Measurements from ENCODE around the gene PRRC2B. TPM values are rescaled to one million over a fixed set of nuclear protein-coding genes. Genes with fewer than 3 reads are reported as not detected.

Gene PRRC2B
- total RNA-seq, 1 experiment from 2014 or later = 170 TPM

DNA sequence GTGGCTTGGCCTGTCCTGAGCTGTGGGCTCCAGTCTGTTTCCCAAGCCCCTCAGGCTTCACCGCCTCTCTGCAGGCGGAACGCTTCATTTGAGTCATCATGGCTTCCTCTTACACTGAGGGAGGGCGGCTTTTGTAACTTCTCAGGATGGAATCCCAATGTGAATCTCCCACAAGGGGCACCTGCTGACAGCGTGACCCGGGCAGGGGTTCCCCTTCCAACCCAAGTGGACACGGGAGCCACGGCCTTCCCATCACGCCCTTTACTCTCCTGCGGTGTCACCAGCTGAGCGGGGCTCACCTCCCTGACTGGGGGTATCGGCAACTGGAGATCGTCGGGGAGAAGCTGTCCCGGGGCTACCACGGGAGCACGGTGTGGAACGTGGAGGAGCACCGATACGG lies 124.7 kb downstream of the PRRC2B start:
- no peak overlapping the region for H3K27ac ChIP-seq (ENCODE audit: low read depth, low read length)
- TF ChIP-seq CBX3 (IDR thresholded peaks at IDR 0.05; ENCODE audit: low read depth) (no peak), ZFX (IDR thresholded peaks at IDR 0.05) (no peak), ATF3 (IDR thresholded peaks at IDR 0.05) (no peak), POLR2A (IDR thresholded peaks at IDR 0.05; ENCODE audit: borderline replicate concordance, extremely low read depth, insufficient read depth, insufficient read length) (no peak), FOSL1 (IDR thresholded peaks at IDR 0.05; ENCODE audit: low read depth) (no peak)
- intact Hi-C loops (cut with micrococcal nuclease) = no loop called here
- DNase-seq (ENCODE audit: low read depth, low spot score) = no peak
- ChIA-PET CTCF (no interaction called here), RAD21 (ENCODE audit: low non-redundant PET in 1 of 2, low total read pairs in 2 of 2, uncharacterized antibody in 2 of 2, unreplicated experiment in 2 of 2) (no interaction called here), POLR2A (no interaction called here)
- no peaks in the 10 kb centered on the region for H3K27me3 ChIP-seq (ENCODE audit: insufficient read depth, low read length)
- H3K4me3 ChIP-seq (replicated peaks in 1 of 2; ENCODE audit: low read depth in 1 of 2, low read length in 2 of 2) = no peak overlapping the region
- H3K9ac ChIP-seq (ENCODE audit: low read length) = no peak overlapping the region
- H3K36me3 ChIP-seq (ENCODE audit: control insufficient read depth in 1 of 2, insufficient read depth in 2 of 2, low read length in 2 of 2) = peaks cover 21 to 45% of the 10 kb centered on the region in 2 experiments
- H2AFZ ChIP-seq (ENCODE audit: low read depth, low read length, poor library complexity, severe bottlenecking) = no peak overlapping the region
- H3K4me1 ChIP-seq (ENCODE audit: control insufficient read depth in 1 of 2, insufficient read depth in 2 of 2, low read length in 2 of 2) = no peaks in the 10 kb centered on the region
- ATAC-seq = no peak
- no peaks in the 10 kb centered on the region for H4K20me1 ChIP-seq (ENCODE audit: insufficient read depth)
- no peaks in the 10 kb centered on the region for H3K79me2 ChIP-seq (ENCODE audit: insufficient read depth, low read length)
- no TSS peak for BruUV-seq (replicated peaks)
- H3K9me2 ChIP-seq (ENCODE audit: insufficient read depth) = no peaks in the 10 kb centered on the region
- H3K9me3 ChIP-seq (ENCODE audit: control insufficient read depth in 1 of 2, insufficient read depth in 1 of 2, low read depth in 1 of 2, low read length in 2 of 2) = no peaks in the 10 kb centered on the region
- no peak overlapping the region for H3K4me2 ChIP-seq (ENCODE audit: low read length)

DNA sequence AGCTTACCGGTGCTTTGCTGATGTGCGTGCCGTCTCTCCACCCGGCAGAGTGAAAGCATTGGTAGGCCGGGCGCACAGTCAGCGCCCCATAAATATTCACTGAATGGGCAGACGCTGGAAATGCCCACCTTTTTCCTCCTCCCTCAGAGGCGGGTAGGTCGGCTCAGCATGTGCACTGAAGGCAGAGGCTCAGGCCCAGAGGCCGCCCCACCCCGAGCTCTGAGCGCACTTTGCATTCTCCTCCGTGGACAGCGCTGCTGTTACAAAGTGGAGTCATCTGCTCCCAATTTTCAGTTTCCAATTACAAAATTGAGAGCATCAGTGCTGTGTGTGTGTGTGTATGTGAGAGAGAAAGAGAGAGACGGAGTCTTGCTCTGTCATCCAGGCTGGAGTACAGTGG lies 126.6 kb downstream of the PRRC2B start:
- ChIA-PET RAD21 (ENCODE audit: low non-redundant PET in 1 of 2, low total read pairs in 2 of 2, uncharacterized antibody in 2 of 2, unreplicated experiment in 2 of 2) (no interaction called here), CTCF (no interaction called here), POLR2A (no interaction called here)
- Histone ChIP-seq H3K9ac (ENCODE audit: low read length) (no peak overlapping the region), H3K79me2 (ENCODE audit: insufficient read depth, low read length) (no peaks in the 10 kb centered on the region), H3K27me3 (ENCODE audit: insufficient read depth, low read length) (no peaks in the 10 kb centered on the region), H3K36me3 (ENCODE audit: control insufficient read depth in 1 of 2, insufficient read depth in 2 of 2, low read length in 2 of 2) (peaks cover 18 to 40% of the 10 kb centered on the region in 2 experiments), H2AFZ (ENCODE audit: low read depth, low read length, poor library complexity, severe bottlenecking) (no peak overlapping the region), H4K20me1 (ENCODE audit: insufficient read depth) (no peaks in the 10 kb centered on the region), H3K9me2 (ENCODE audit: insufficient read depth) (no peaks in the 10 kb centered on the region), H3K4me1 (ENCODE audit: control insufficient read depth in 1 of 2, insufficient read depth in 2 of 2, low read length in 2 of 2) (no peaks in the 10 kb centered on the region), H3K9me3 (ENCODE audit: control insufficient read depth in 1 of 2, insufficient read depth in 1 of 2, low read depth in 1 of 2, low read length in 2 of 2) (no peaks in the 10 kb centered on the region), H3K4me2 (ENCODE audit: low read length) (no peak overlapping the region), H3K27ac (ENCODE audit: low read depth, low read length) (no peak overlapping the region), H3K4me3 (replicated peaks in 1 of 2; ENCODE audit: low read depth in 1 of 2, low read length in 2 of 2) (no peak overlapping the region)
- no TSS peak for BruUV-seq (replicated peaks)
- DNase-seq (ENCODE audit: low read depth, low spot score) (no peak), ATAC-seq (no peak)
- intact Hi-C loops (cut with micrococcal nuclease) = no loop called here
- TF ChIP-seq ELF1 (IDR thresholded peaks at IDR 0.05; ENCODE audit: borderline replicate concordance, low read depth) = no peak
- TF ChIP-seq JUND (IDR thresholded peaks at IDR 0.05) = no peak
- no peak for TF ChIP-seq TCF7L2 (IDR thresholded peaks at IDR 0.05; ENCODE audit: borderline replicate concordance, extremely low read depth, insufficient read depth, insufficient read length)
- TF ChIP-seq, protein P1, sequence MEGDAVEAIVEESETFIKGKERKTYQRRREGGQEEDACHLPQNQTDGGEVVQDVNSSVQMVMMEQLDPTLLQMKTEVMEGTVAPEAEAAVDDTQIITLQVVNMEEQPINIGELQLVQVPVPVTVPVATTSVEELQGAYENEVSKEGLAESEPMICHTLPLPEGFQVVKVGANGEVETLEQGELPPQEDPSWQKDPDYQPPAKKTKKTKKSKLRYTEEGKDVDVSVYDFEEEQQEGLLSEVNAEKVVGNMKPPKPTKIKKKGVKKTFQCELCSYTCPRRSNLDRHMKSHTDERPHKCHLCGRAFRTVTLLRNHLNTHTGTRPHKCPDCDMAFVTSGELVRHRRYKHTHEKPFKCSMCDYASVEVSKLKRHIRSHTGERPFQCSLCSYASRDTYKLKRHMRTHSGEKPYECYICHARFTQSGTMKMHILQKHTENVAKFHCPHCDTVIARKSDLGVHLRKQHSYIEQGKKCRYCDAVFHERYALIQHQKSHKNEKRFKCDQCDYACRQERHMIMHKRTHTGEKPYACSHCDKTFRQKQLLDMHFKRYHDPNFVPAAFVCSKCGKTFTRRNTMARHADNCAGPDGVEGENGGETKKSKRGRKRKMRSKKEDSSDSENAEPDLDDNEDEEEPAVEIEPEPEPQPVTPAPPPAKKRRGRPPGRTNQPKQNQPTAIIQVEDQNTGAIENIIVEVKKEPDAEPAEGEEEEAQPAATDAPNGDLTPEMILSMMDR (IDR thresholded peaks at IDR 0.05 in 2 of 3, conservative IDR thresholded peaks at IDR 0.05 in 1 of 3; ENCODE audit: borderline replicate concordance in 1 of 3, insufficient read depth in 1 of 3, low read depth in 2 of 3, low read length in 2 of 3) = no peak
- no peak for TF ChIP-seq CBX3 (IDR thresholded peaks at IDR 0.05; ENCODE audit: low read depth)
- no peak for TF ChIP-seq RAD21 (IDR thresholded peaks at IDR 0.05; ENCODE audit: low read depth)
- TF ChIP-seq POLR2A (IDR thresholded peaks at IDR 0.05; ENCODE audit: borderline replicate concordance, extremely low read depth, insufficient read depth, insufficient read length) = no peak
- TF ChIP-seq, protein P2, sequence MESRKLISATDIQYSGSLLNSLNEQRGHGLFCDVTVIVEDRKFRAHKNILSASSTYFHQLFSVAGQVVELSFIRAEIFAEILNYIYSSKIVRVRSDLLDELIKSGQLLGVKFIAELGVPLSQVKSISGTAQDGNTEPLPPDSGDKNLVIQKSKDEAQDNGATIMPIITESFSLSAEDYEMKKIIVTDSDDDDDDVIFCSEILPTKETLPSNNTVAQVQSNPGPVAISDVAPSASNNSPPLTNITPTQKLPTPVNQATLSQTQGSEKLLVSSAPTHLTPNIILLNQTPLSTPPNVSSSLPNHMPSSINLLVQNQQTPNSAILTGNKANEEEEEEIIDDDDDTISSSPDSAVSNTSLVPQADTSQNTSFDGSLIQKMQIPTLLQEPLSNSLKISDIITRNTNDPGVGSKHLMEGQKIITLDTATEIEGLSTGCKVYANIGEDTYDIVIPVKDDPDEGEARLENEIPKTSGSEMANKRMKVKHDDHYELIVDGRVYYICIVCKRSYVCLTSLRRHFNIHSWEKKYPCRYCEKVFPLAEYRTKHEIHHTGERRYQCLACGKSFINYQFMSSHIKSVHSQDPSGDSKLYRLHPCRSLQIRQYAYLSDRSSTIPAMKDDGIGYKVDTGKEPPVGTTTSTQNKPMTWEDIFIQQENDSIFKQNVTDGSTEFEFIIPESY (IDR thresholded peaks at IDR 0.05; ENCODE audit: extremely low read depth, insufficient replicate concordance, low read length) = no peak
- TF ChIP-seq SIN3A (IDR thresholded peaks at IDR 0.05; ENCODE audit: low read depth) = no peak
- no peak for TF ChIP-seq ATF3 (IDR thresholded peaks at IDR 0.05)
- no peak for TF ChIP-seq MAX (IDR thresholded peaks at IDR 0.05)
- no peak for TF ChIP-seq SP1 (IDR thresholded peaks at IDR 0.05; ENCODE audit: low read depth)
- no peak for TF ChIP-seq POLR2AphosphoS5 (IDR thresholded peaks at IDR 0.05; ENCODE audit: low read depth, low read length)

All from HCT116 (cell line).